BLaER1 treated with 17β-estradiol and CSF1 and Interleukin-3, amounts not matched to agents 10 nM and 100 nM (cell line): ENCODE measurements around the gene LYPD3.
A peak's percentile ranks its signal among the peaks of the same experiment; 100 is the strongest.
"Not testable (repeated sequence)": the region's sequence is repeated elsewhere in the genome, so short reads cannot be mapped to it uniquely, and the experiment has no call there.

Experiments used
- H3K27ac ChIP-seq, 11 experiments: shearing (Covaris generic); formaldehyde crosslinking; 2 replicates each; pipeline ENCODE4 v1.8.1; 2022
- H3K27me3 ChIP-seq, 11 experiments: shearing (Covaris generic); formaldehyde crosslinking; 2 replicates each; pipeline ENCODE4 v1.8.1; 2022
- H3K36me3 ChIP-seq, 11 experiments: shearing (Covaris generic); formaldehyde crosslinking; 2 replicates each; pipeline ENCODE4 v1.8.1; 2022
- H3K4me1 ChIP-seq, 10 experiments: shearing (Covaris generic); formaldehyde crosslinking; 2 replicates each; pipeline ENCODE4 v1.8.1; 2022
- H3K4me2 ChIP-seq, 11 experiments: shearing (Covaris generic); formaldehyde crosslinking; 2 replicates each; pipeline ENCODE4 v1.8.1; 2022
- H3K4me3 ChIP-seq, 10 experiments: shearing (Covaris generic); formaldehyde crosslinking; 2 replicates each; pipeline ENCODE4 v1.8.1; 2022
- H3K9ac ChIP-seq, 11 experiments: shearing (Covaris generic); formaldehyde crosslinking; 2 replicates each; pipeline ENCODE4 v1.8.1; 2022
- H3K9me3 ChIP-seq, 11 experiments: shearing (Covaris generic); formaldehyde crosslinking; replicated peaks in 1 of 11; 2 replicates each; pipeline ENCODE4 v1.8.1; 2022
- H4K20me1 ChIP-seq, 11 experiments: shearing (Covaris generic); formaldehyde crosslinking; 2 replicates each; pipeline ENCODE4 v1.8.1; 2022
- Cebpa-rat ChIP-seq, 11 experiments: shearing (Covaris generic); IDR thresholded peaks; 2 replicates each; pipeline ENCODE4 v1.8.1; 2022

LYPD3 gene

DNA sequence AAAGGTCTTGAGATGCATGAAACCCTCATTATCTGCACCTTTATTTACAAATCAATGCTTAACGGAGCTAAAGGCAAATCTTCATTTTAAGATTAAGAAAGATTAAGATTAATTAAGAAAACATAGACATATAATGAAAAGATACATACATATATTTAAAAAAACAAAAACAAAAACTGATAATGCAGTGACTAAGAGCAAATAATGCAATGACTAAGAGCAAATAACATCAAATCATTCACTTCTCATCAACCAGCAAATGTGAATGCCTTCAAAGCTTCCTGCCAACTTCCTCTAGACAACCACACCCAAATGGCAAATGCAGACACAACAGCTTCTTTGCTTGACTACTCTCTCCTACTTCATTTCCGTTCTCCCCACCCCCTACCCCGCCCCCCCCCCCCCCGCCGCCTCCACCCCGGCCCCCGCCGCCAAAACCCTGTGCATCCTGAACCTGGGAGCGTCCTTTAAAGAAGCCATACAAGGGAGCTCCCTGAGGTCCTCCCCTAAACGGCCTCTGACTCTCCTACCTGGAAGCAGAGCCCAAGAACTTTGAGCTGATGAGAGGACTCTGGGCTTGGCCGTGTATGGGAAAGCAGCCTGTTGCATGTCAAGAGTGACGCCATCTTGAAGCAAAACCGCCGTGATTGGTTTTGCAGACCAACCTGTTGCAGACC lies 26.2 kb downstream of the LYPD3 start:
- H3K4me2 ChIP-seq: peak overlapping the region; percentile 80 to 96 (median 88)
- TF ChIP-seq Cebpa-rat (IDR thresholded peaks at IDR 0.05): no peak

DNA sequence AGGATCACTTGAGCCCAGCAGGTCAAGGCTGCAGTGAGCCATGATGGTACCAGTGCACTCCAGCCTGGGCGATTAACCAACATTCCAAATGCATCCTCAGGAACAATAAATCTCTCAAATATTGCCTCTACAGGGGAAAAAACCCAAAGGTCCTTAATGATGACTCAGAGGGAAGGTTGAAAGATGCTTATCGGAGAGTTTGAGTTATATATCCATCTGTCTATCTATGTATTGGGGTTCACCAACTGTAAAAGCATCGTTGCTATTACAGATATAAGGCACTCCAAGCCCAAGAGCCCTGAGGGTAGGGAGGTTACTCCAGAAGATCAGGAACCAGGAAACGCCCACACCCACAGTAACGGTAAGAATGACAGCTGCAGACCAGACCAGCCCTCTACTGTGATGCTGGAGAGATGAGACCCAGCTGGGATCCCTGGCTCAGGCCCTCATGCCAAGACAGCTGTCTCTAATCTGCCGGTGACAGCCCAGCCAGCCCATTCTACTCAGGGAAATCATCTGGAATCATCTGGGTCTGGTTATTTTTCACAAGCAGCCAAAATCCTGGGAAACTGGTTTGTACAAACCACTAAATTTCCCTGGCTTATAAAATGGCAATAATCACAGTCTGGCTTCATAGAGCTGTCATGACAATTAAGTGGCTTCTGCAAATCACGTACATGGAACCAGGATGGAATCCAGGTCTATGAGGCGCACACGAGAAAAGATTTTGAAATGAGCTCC lies 26.9 kb downstream of the LYPD3 start:
- no peaks in the 10 kb centered on the region for H3K27me3 ChIP-seq
- H3K27ac ChIP-seq: peak overlapping the region; percentile 17 to 97 (median 90); a peak in 21 of 22 replicates
- no peak for TF ChIP-seq Cebpa-rat (IDR thresholded peaks at IDR 0.05)
- H3K4me3 ChIP-seq: peak overlapping the region in 8 of 10 experiments; percentile 27 to 58 (median 44); a peak in 13 of 20 replicates
- peaks cover 0 to 29% (median 20%) of the 10 kb centered on the region in 11 experiments; a peak in 14 of 22 replicates for H3K9me3 ChIP-seq
- H3K4me2 ChIP-seq: peak overlapping the region; percentile 80 to 96 (median 88)
- peaks cover 23 to 55% (median 41%) of the 10 kb centered on the region in 10 experiments for H3K4me1 ChIP-seq
- H3K36me3 ChIP-seq: no peaks in the 10 kb centered on the region
- peak overlapping the region; percentile 36 to 85 (median 77); a peak in 20 of 22 replicates for H3K9ac ChIP-seq
- H4K20me1 ChIP-seq: no peaks in the 10 kb centered on the region

More for the DNA sequence above, 26.2 kb downstream of the LYPD3 start:
- Histone ChIP-seq H3K27me3 (no peaks in the 10 kb centered on the region), H3K4me1 (peaks cover 23 to 58% (median 41%) of the 10 kb centered on the region in 10 experiments), H3K27ac (peak overlapping the region; percentile 17 to 97 (median 90); a peak in 21 of 22 replicates), H3K9me3 (peaks cover 0 to 29% (median 20%) of the 10 kb centered on the region in 11 experiments; a peak in 14 of 22 replicates), H3K9ac (peak overlapping the region; percentile 36 to 85 (median 77); a peak in 20 of 22 replicates), H4K20me1 (no peaks in the 10 kb centered on the region), H3K4me3 (peak overlapping the region in 8 of 10 experiments; percentile 27 to 58 (median 44); a peak in 11 of 20 replicates), H3K36me3 (no peaks in the 10 kb centered on the region)

DNA sequence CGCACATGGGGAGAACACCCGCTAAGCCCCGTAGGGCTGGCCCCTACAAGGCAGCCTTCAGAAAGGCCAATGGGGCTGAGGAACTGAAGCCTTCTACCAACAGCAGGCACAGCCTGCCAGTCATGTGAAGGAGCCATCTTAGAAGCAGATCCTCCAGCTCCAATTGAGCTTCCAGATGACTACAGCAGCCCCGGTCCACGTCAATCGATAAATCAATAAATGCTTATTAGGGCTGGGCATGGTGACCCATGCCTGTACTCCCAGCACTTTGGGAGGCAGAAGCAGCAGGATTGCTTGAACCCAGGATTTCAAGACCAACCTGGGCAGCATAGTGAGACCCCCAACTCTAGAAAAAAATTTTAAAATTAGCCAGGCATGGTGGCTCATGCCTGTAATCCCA lies 27.7 kb downstream of the LYPD3 start:
- H3K27ac ChIP-seq: peak overlapping the region in 10 of 11 experiments; percentile 76 to 97 (median 91); a peak in 20 of 22 replicates
- no peaks in the 10 kb centered on the region for H4K20me1 ChIP-seq
- H3K9ac ChIP-seq: peak overlapping the region in 9 of 11 experiments; percentile 69 to 85 (median 81); a peak in 15 of 22 replicates
- peak overlapping the region; percentile 80 to 96 (median 88) for H3K4me2 ChIP-seq
- TF ChIP-seq Cebpa-rat (IDR thresholded peaks at IDR 0.05): no peak
- peaks cover 0 to 29% (median 20%) of the 10 kb centered on the region in 11 experiments; a peak in 14 of 22 replicates for H3K9me3 ChIP-seq
- H3K4me3 ChIP-seq: peak overlapping the region in 4 of 10 experiments; percentile 27 to 58 (median 40); a peak in 3 of 20 replicates
- no peaks in the 10 kb centered on the region for H3K36me3 ChIP-seq
- H3K4me1 ChIP-seq: peaks cover 23 to 55% (median 41%) of the 10 kb centered on the region in 10 experiments
- H3K27me3 ChIP-seq: no peaks in the 10 kb centered on the region

DNA sequence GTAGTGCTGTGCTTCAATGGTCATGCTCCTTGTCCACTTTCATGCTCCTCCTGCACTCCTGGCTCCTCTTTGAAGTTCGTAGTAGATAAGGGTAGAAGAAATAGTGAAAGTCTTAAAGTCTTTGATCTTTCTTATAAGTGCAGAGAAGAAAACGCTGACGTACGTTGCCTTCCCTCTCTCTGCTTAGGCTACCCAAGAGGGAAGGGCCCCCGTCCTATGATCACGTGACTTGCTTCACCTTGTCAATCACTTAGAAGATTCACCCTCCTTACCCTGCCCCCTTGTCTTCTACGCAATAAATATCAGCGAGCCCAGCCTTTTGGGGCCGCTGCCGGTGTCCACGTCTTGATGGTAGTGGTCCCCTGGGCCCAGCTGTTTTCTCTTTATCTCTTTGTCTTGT lies 28.1 kb downstream of the LYPD3 start:
- not testable (repeated sequence) for H3K36me3 ChIP-seq, H3K27me3 ChIP-seq, H4K20me1 ChIP-seq
- peak overlapping the region; percentile 80 to 96 (median 88); a peak in 21 of 22 replicates for H3K4me2 ChIP-seq
- H3K27ac ChIP-seq: peak overlapping the region in 10 of 11 experiments; percentile 76 to 97 (median 91); a peak in 20 of 22 replicates
- peaks cover 23 to 55% (median 41%) of the 10 kb centered on the region in 10 experiments for H3K4me1 ChIP-seq
- H3K9me3 ChIP-seq: peaks cover 0 to 29% (median 20%) of the 10 kb centered on the region in 11 experiments; a peak in 14 of 22 replicates
- H3K9ac ChIP-seq: peak overlapping the region in 8 of 11 experiments; percentile 69 to 85 (median 81); a peak in 13 of 22 replicates
- H3K4me3 ChIP-seq: peak overlapping the region in 1 of 10 experiments; percentile 33; a peak in 1 of 20 replicates

DNA sequence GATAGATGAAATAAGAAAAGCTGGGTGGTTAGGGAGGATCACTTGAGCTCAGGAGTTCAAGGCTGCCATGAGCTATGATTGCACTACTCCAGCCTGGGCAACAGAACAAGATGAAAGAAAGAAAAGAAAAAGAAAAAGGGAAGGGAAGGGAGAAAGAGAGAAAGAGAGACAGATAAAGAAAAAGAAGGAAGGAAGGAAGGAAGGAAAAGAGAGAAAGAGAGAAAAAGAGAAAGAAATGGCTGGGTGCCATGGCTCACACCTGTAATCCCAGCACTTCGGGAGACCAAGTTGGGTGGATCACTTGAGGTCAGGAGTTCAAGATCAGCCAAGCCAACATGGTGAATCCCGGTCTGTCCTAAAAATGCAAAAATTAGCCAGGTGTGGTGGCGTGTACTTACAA lies 29.6 kb downstream of the LYPD3 start:
- no peak overlapping the region for H3K9ac ChIP-seq
- TF ChIP-seq Cebpa-rat (IDR thresholded peaks at IDR 0.05): no peak
- peak overlapping the region in 2 of 11 experiments; percentile 9 to 28; a peak in 1 of 22 replicates for H3K4me2 ChIP-seq
- H4K20me1 ChIP-seq: no peaks in the 10 kb centered on the region
- no peaks in the 10 kb centered on the region for H3K36me3 ChIP-seq
- peaks cover 0 to 29% (median 20%) of the 10 kb centered on the region in 11 experiments; a peak in 14 of 22 replicates for H3K9me3 ChIP-seq
- no peak overlapping the region for H3K4me3 ChIP-seq
- H3K27ac ChIP-seq: peak overlapping the region in 7 of 11 experiments; percentile 24 to 97 (median 89); a peak in 9 of 22 replicates
- H3K27me3 ChIP-seq: no peaks in the 10 kb centered on the region
- H3K4me1 ChIP-seq: peaks cover 24 to 45% (median 37%) of the 10 kb centered on the region in 10 experiments

DNA sequence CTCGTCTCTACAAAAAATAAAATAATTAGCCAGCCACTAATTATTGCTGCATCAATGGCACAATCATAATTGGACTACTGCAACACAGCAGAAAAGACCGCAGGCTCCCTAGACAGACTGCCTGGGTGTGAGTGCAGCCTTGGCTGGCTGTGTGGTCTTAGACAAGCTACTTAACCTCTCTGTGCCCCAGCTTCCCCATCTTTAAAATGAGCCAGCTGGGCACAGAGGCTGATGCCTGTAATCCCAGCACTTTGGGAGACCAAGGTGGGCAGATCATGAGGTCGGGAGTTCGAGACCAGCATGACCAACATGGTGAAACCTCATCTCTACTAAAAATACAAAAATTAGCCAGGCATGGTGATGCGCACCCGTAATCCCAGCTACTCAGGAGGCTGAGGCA lies 31.7 kb downstream of the LYPD3 start:
- TF ChIP-seq Cebpa-rat (IDR thresholded peaks at IDR 0.05): no peak
- Histone ChIP-seq H3K36me3 (no peaks in the 10 kb centered on the region), H3K27ac (0 out of 22 replicates have a peak overlapping the region, but pooled peaks of 1 of the 11 experiments have one; percentile 6), H3K4me1 (peaks cover 18 to 36% (median 24%) of the 10 kb centered on the region in 10 experiments), H3K9me3 (peaks cover 0 to 29% (median 20%) of the 10 kb centered on the region in 11 experiments; a peak in 14 of 22 replicates), H4K20me1 (no peaks in the 10 kb centered on the region), H3K4me3 (no peak overlapping the region), H3K27me3 (no peaks in the 10 kb centered on the region), H3K4me2 (no peak overlapping the region), H3K9ac (no peak overlapping the region)

DNA sequence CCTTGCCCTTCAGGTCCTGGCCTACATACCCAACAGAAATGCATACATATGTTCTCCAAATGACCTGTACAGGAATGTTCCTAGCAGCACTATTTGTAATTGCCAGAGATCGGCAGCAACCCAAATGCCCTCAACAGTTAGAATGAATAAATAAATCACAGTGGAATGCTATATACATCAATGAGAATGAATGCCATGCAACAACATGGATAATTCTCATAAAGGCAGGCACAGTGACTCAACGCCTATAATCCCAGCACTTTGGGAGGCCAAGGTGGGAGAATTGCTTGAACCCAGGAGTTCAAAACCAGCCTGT lies 32.1 kb downstream of the LYPD3 start:
- Histone ChIP-seq H3K4me2 (no peak overlapping the region), H4K20me1 (no peaks in the 10 kb centered on the region), H3K27ac (0 out of 22 replicates have a peak overlapping the region, but pooled peaks of 1 of the 11 experiments have one; percentile 6), H3K9me3 (peaks cover 0 to 29% (median 20%) of the 10 kb centered on the region in 11 experiments; a peak in 14 of 22 replicates), H3K9ac (no peak overlapping the region), H3K27me3 (no peaks in the 10 kb centered on the region), H3K4me3 (no peak overlapping the region), H3K36me3 (no peaks in the 10 kb centered on the region), H3K4me1 (peaks cover 14 to 32% (median 20%) of the 10 kb centered on the region in 10 experiments)
- TF ChIP-seq Cebpa-rat (IDR thresholded peaks at IDR 0.05): no peak

DNA sequence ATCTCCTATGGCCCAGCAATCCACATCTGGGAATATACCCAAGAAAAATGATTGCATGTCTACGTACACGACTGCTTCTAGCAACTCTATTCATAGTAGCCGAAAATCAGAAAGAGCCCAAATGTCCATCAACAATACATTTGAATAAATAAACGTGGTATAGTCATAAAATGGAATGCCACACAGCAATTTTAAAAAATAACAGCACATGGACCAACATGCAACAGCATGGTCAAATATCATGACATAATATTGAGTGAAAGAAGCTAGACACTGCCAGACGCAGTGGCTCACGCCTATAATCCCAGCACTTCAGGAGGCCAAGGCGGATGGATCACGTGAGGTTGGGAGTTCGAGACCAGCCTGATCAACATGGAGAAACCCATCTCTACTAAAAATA lies 34.4 kb downstream of the LYPD3 start:
- Histone ChIP-seq H3K4me3 (no peak overlapping the region), H3K4me1 (peaks cover 0 to 15% (median 7%) of the 10 kb centered on the region in 10 experiments; a peak in 12 of 20 replicates), H3K4me2 (no peak overlapping the region), H3K27me3 (no peaks in the 10 kb centered on the region), H3K9me3 (peaks cover 0 to 10% (median 4%) of the 10 kb centered on the region in 11 experiments; a peak in 13 of 22 replicates), H3K9ac (no peak overlapping the region), H4K20me1 (no peaks in the 10 kb centered on the region), H3K36me3 (no peaks in the 10 kb centered on the region), H3K27ac (no peak overlapping the region)
- TF ChIP-seq Cebpa-rat (IDR thresholded peaks at IDR 0.05): no peak
